Measurements from ENCODE around the gene SHKBP1. TPM values are rescaled to one million over a fixed set of nuclear protein-coding genes. Genes with fewer than 3 reads are reported as not detected.
"Not testable (repeated sequence)": the region's sequence is repeated elsewhere in the genome, so short reads cannot be mapped to it uniquely, and the experiment has no call there.

The SHKBP1 gene
- polyA plus RNA-seq, 3 donors = 234 to 324 (median 284) TPM

DNA sequence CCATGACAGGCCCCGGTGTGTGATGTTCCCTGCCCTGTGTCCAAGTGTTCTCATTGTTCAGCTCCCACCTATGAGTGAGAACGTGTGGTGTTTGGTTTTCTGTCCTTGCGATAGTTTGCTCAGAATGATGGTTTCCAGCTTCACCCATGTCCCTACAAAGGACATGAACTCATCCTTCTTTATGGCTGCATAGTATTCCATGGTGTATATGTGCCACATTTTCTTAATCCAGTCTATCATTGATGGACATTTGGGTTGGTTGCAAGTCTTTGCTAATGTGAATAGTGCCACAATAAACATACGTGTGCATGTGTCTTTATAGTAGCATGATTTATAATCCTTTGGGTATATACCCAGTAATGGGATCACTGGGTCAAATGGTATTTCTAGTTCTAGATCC, 29.5 kb upstream of the SHKBP1 start:
- H2AFZ ChIP-seq (ENCODE audit: insufficient read depth, low read depth, low read length, poor library complexity, severe bottlenecking); H3K4me3 Mint-ChIP-seq; H4K20me1 ChIP-seq (ENCODE audit: insufficient read depth, low read length); H3K4me3 ChIP-seq (replicated peaks in 1 of 3; ENCODE audit: low read depth in 2 of 3, low read length in 3 of 3); H3K79me2 ChIP-seq (ENCODE audit: insufficient read depth, low read length); H3K27ac ChIP-seq (ENCODE audit: low read depth in 1 of 2, low read length in 2 of 2); H3K36me3 ChIP-seq (replicated peaks in 1 of 2; ENCODE audit: control insufficient read depth in 1 of 2, insufficient read depth in 2 of 2, low read length in 2 of 2); H3K4me1 Mint-ChIP-seq; H3K9ac ChIP-seq (ENCODE audit: insufficient read depth, low read length, poor library complexity, severe bottlenecking); H3K4me1 ChIP-seq (ENCODE audit: control insufficient read depth in 1 of 2, insufficient read depth in 2 of 2, low read length in 2 of 2); H3K36me3 Mint-ChIP-seq; H3K4me2 ChIP-seq (replicated peaks; ENCODE audit: extremely low read depth, low read length, poor library complexity, severe bottlenecking); DNase-seq: not testable (repeated sequence)
- Mint-ChIP-seq H3K27ac (peak overlapping the region in 1 of 7 donors; percentile 40), H3K27me3 (ENCODE audit: low read depth in 3 of 3) (peaks cover 44 to 60% (median 45%) of the 10 kb centered on the region in 3 donors), H3K9me3 (peaks cover 6 to 23% (median 17%) of the 10 kb centered on the region in 7 donors)
- H3K9me3 ChIP-seq (replicated peaks in 1 of 2; ENCODE audit: control insufficient read depth in 1 of 2, insufficient read depth in 1 of 2, low read length in 2 of 2) = peaks cover 9 to 13% of the 10 kb centered on the region in 2 donors
- peaks cover 3 to 29% of the 10 kb centered on the region in 2 donors for H3K27me3 ChIP-seq (ENCODE audit: control insufficient read depth in 2 of 2, insufficient read depth in 2 of 2, low read length in 2 of 2)
- intact Hi-C loops (cut with micrococcal nuclease) = loop anchor here in 1 of 2 donors (2.0 kb wide), 1 partner anchor 52 kb away; no protein-coding TSS in a partner anchor
- WGBS (ENCODE audit: insufficient coverage) = no CpG with 5 or more reads among the region's 4 CpGs

DNA sequence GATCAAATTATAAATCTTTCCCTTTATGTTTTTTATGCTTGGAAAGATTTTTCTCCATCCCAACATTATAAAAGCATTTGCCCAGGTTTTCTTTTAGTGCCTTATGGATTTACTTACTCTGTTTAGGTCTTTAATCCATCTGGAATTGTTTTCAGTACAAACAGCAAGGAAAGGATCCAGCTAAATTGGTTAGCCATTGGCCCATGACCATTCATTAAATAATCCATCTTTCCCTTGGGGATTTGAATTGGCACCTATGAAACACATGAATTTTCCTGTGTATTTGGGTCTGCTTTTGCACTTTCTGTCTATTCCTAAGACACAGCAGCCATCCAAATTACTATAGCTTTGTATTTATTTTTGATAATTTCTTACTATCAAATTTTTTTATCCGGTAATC, 28.8 kb upstream of the SHKBP1 start:
- Mint-ChIP-seq H3K4me3 (peak overlapping the region in 1 of 2 donors; percentile 51), H3K4me1 (peaks cover 6% of the 10 kb centered on the region), H3K27me3 (ENCODE audit: low read depth in 3 of 3) (peaks cover 45 to 58% (median 48%) of the 10 kb centered on the region in 3 donors), H3K27ac (no peak overlapping the region), H3K36me3 (no peaks in the 10 kb centered on the region), H3K9me3 (peaks cover 6 to 23% (median 17%) of the 10 kb centered on the region in 7 donors)
- no CpG with 5 or more reads among the region's 1 CpG for WGBS (ENCODE audit: insufficient coverage)
- no peak for TF ChIP-seq CTCF (IDR thresholded peaks at IDR 0.05)
- DNase-seq = no peak
- H3K4me1 ChIP-seq (ENCODE audit: control insufficient read depth in 1 of 2, insufficient read depth in 2 of 2, low read length in 2 of 2) = no peaks in the 10 kb centered on the region
- H3K36me3 ChIP-seq (replicated peaks in 1 of 2; ENCODE audit: control insufficient read depth in 1 of 2, insufficient read depth in 2 of 2, low read length in 2 of 2) = no peaks in the 10 kb centered on the region
- intact Hi-C loops (cut with micrococcal nuclease) = loop anchor here in 1 of 2 donors (2.0 kb wide), 1 partner anchor 51 kb away; no protein-coding TSS in a partner anchor
- no peak overlapping the region for H3K27ac ChIP-seq (ENCODE audit: low read depth in 1 of 2, low read length in 2 of 2)
- H3K79me2 ChIP-seq (ENCODE audit: insufficient read depth, low read length) = no peaks in the 10 kb centered on the region
- no peak overlapping the region for H3K4me2 ChIP-seq (replicated peaks; ENCODE audit: extremely low read depth, low read length, poor library complexity, severe bottlenecking)
- no peak overlapping the region for H3K4me3 ChIP-seq (replicated peaks in 1 of 3; ENCODE audit: low read depth in 2 of 3, low read length in 3 of 3)
- no peak overlapping the region for H3K9ac ChIP-seq (ENCODE audit: insufficient read depth, low read length, poor library complexity, severe bottlenecking)
- H2AFZ ChIP-seq (ENCODE audit: insufficient read depth, low read depth, low read length, poor library complexity, severe bottlenecking) = no peak overlapping the region
- peaks cover 9 to 13% of the 10 kb centered on the region in 2 donors for H3K9me3 ChIP-seq (replicated peaks in 1 of 2; ENCODE audit: control insufficient read depth in 1 of 2, insufficient read depth in 1 of 2, low read length in 2 of 2)
- H3K27me3 ChIP-seq (ENCODE audit: control insufficient read depth in 2 of 2, insufficient read depth in 2 of 2, low read length in 2 of 2) = peaks cover 7 to 32% of the 10 kb centered on the region in 2 donors
- H4K20me1 ChIP-seq (ENCODE audit: insufficient read depth, low read length) = no peaks in the 10 kb centered on the region
